Central memory CD4-positive, alpha-beta T cell (primary cell): ENCODE data around the gene GUCD1.

ENCODE experiments used
- DNase-seq: peaks from one replicate; pipeline ENCODE4 v3.0.0; 2022

The GUCD1 gene

GRCh38 chr22:24589518-24590030, 34.6 kb upstream of the GUCD1 start:
- DNase-seq = no peak

- DNase-seq = no peak
Measured at GRCh38 chr22:24588757-24589481, 34.0 kb upstream of the GUCD1 start.

- no peak for DNase-seq
Measured at GRCh38 chr22:24588381-24588756, 33.4 kb upstream of the GUCD1 start.

GRCh38 chr22:24587948-24588347, 33.0 kb upstream of the GUCD1 start:
- DNase-seq = no peak

GRCh38 chr22:24587251-24587650, 32.3 kb upstream of the GUCD1 start:
- no peak for DNase-seq

- no peak for DNase-seq
Measured at GRCh38 chr22:24585927-24586546, 31.1 kb upstream of the GUCD1 start.

GRCh38 chr22:24585461-24585860, 30.5 kb upstream of the GUCD1 start:
- no peak for DNase-seq

- DNase-seq = no peak
Measured at GRCh38 chr22:24584871-24585411, 30.0 kb upstream of the GUCD1 start.

- DNase-seq = no peak
Measured at GRCh38 chr22:24584166-24584790, 29.3 kb upstream of the GUCD1 start.

- no peak for DNase-seq
Measured at GRCh38 chr22:24583221-24584165, 28.6 kb upstream of the GUCD1 start.

GRCh38 chr22:24582056-24582814, 27.3 kb upstream of the GUCD1 start:
- no peak for DNase-seq

GRCh38 chr22:24580276-24580675, 25.3 kb upstream of the GUCD1 start:
- no peak for DNase-seq

GRCh38 chr22:24579258-24579601, 24.3 kb upstream of the GUCD1 start:
- DNase-seq = no peak

GRCh38 chr22:24578355-24579257, 23.7 kb upstream of the GUCD1 start:
- no peak for DNase-seq

GRCh38 chr22:24576778-24577177, 21.8 kb upstream of the GUCD1 start:
- DNase-seq = no peak

GRCh38 chr22:24571266-24571665, 16.3 kb upstream of the GUCD1 start:
- DNase-seq = no peak

- DNase-seq = no peak
Measured at GRCh38 chr22:24567668-24568067, 12.7 kb upstream of the GUCD1 start.

GRCh38 chr22:24566899-24567511, 12.1 kb upstream of the GUCD1 start:
- no peak for DNase-seq

GRCh38 chr22:24565077-24565476, 10.1 kb upstream of the GUCD1 start:
- no peak for DNase-seq

- DNase-seq = no peak
Measured at GRCh38 chr22:24564376-24565058, 9.6 kb upstream of the GUCD1 start.
